H1 (cell line): ENCODE measurements around the gene EPHA2. TPM values are rescaled to one million over a fixed set of nuclear protein-coding genes. Genes with fewer than 3 reads are reported as not detected.
A peak's percentile ranks its signal among the peaks of the same experiment; 100 is the strongest.

Experiments
- CTCF ChIA-PET: fragments of 300-600 bp; sonication (Branson Sonifier 250); formaldehyde crosslinking; loops from one replicate; lab custom pipeline; 2021; ENCODE audit not compliant: partially characterized antibody; lab: Charles Lee
- POLR2A ChIA-PET: fragments of 300-600 bp; sonication (Branson Sonifier 250); formaldehyde crosslinking; loops from one replicate; lab custom pipeline; 2021; ENCODE audit warnings: inconsistent platforms; ENCODE audit not compliant: partially characterized antibody; lab: Charles Lee
- DNase-seq, 2 experiments: peaks; one replicate each; pipeline versions ENCODE4 v3.0.0 to v3.0.0-alpha.2; 2010 to 2022; ENCODE audit warnings: low spot score in 2 of 2, low read depth in 1 of 2, mixed read lengths in 1 of 2
- FAIRE-seq: peaks from 2 replicates; lab custom pipeline; 2011; peaks lifted over from hg19 to GRCh38; lab: Jason Lieb, UNC
- H2AFZ ChIP-seq: 2 replicates; pipeline ENCODE4 v1.8.1; 2012; ENCODE audit warnings: low read length, inconsistent platforms
- H2AK5ac ChIP-seq: 2 replicates; pipeline ENCODE4 v1.6.1; 2013; ENCODE audit warnings: low read depth, low read length
- H2BK120ac ChIP-seq: replicated peaks from 2 replicates; pipeline ENCODE3; 2013; ENCODE audit warnings: low read depth, low read length, inconsistent platforms
- H2BK12ac ChIP-seq: 2 replicates; pipeline ENCODE4 v1.6.1; 2013; ENCODE audit warnings: low read depth, low read length
- H2BK15ac ChIP-seq: 2 replicates; pipeline ENCODE4 v1.6.1; 2013; ENCODE audit warnings: low read length
- H2BK20ac ChIP-seq: 2 replicates; pipeline ENCODE4 v1.6.1; 2013; ENCODE audit warnings: low read length
- H2BK5ac ChIP-seq: 2 replicates; pipeline ENCODE4 v1.6.1; 2013; ENCODE audit warnings: low read depth, low read length
- H3K14ac ChIP-seq: 2 replicates; pipeline ENCODE4 v1.6.1; 2013; ENCODE audit warnings: inconsistent platforms; ENCODE audit not compliant: insufficient read length
- H3K18ac ChIP-seq: 2 replicates; pipeline ENCODE4 v1.6.1; 2013; ENCODE audit warnings: low read length; ENCODE audit errors: extremely low read depth
- H3K23ac ChIP-seq: 2 replicates; pipeline ENCODE4 v1.6.1; 2013; ENCODE audit warnings: inconsistent platforms; ENCODE audit not compliant: insufficient read length
- H3K23me2 ChIP-seq: 2 replicates; pipeline ENCODE4 v1.6.1; 2013; ENCODE audit warnings: low read depth, low read length
- H3K27ac ChIP-seq: 2 replicates; pipeline ENCODE4 v1.6.1; 2011; ENCODE audit warnings: low read depth, low read length, inconsistent platforms
- H3K27me3 ChIP-seq, 4 experiments: replicated peaks in 1 of 4; 1 replicate in 1 of 4; 2 replicates in 3 of 4; pipeline versions ENCODE4 v1.6.1 to v1.8.1; 2011 to 2013; ENCODE audit warnings: low read length in 3 of 4, mild to moderate bottlenecking in 3 of 4, inconsistent platforms in 2 of 4, mixed read lengths in 2 of 4, moderate library complexity in 1 of 4; ENCODE audit not compliant: control insufficient read depth in 3 of 4, insufficient read depth in 3 of 4; ENCODE audit errors: extremely low read depth in 1 of 4
- H3K36me3 ChIP-seq, 4 experiments: 2 replicates each; pipeline versions ENCODE4 v1.6.1 to v1.8.1; 2011 to 2013; ENCODE audit warnings: mild to moderate bottlenecking in 4 of 4, low read length in 3 of 4, moderate library complexity in 2 of 4, control low read depth in 1 of 4, inconsistent platforms in 1 of 4; ENCODE audit not compliant: insufficient read depth in 4 of 4, control insufficient read depth in 2 of 4
- H3K4ac ChIP-seq: replicated peaks from 2 replicates; pipeline ENCODE3; 2013; ENCODE audit warnings: low read length, low read depth, mixed read lengths, inconsistent platforms; ENCODE audit not compliant: insufficient read length
- H3K4me1 ChIP-seq, 4 experiments: replicated peaks in 1 of 4; 1 replicate in 1 of 4; 2 replicates in 3 of 4; pipeline versions ENCODE4 v1.6.1 to v1.8.1; 2011 to 2013; ENCODE audit warnings: low read length in 3 of 4, inconsistent platforms in 2 of 4, mixed read lengths in 1 of 4; ENCODE audit not compliant: insufficient read depth in 4 of 4, control insufficient read depth in 3 of 4
- H3K4me2 ChIP-seq, 2 experiments: 2 replicates each; pipeline versions ENCODE4 v1.6.1 to v1.8.1; 2011 to 2013; ENCODE audit warnings: low read depth in 2 of 2, low read length in 2 of 2, control low read depth in 1 of 2, inconsistent platforms in 1 of 2, mild to moderate bottlenecking in 1 of 2; ENCODE audit not compliant: insufficient read depth in 1 of 2
- H3K4me3 ChIP-seq, 4 experiments: fragments of 200-600, 300-600 bp in 1 of 4; sonication (generic), shearing (Covaris generic), sonication (Bioruptor Twin) in 1 of 4; 2 replicates each; pipeline versions ENCODE4 v1.5.1 to v1.8.1; 2011 to 2016; ENCODE audit warnings: low read length in 4 of 4, low read depth in 3 of 4, control low read depth in 2 of 4, inconsistent platforms in 2 of 4, mild to moderate bottlenecking in 2 of 4, mixed read lengths in 1 of 4, moderate library complexity in 1 of 4; ENCODE audit not compliant: insufficient read depth in 2 of 4; ENCODE audit errors: extremely low read depth in 1 of 4
- H3K56ac ChIP-seq: replicated peaks from 2 replicates; pipeline ENCODE3; 2013; ENCODE audit warnings: low read depth, mild to moderate bottlenecking, mixed read lengths, low read length, inconsistent platforms; ENCODE audit not compliant: insufficient read length
- H3K79me1 ChIP-seq: 2 replicates; pipeline ENCODE4 v1.6.1; 2013; ENCODE audit warnings: low read depth, low read length, control low read depth
- H3K79me2 ChIP-seq, 2 experiments: 2 replicates each; pipeline versions ENCODE4 v1.6.1 to v1.8.1; 2012 to 2013; ENCODE audit warnings: low read length in 2 of 2, mild to moderate bottlenecking in 2 of 2, inconsistent platforms in 1 of 2; ENCODE audit not compliant: insufficient read depth in 2 of 2, control insufficient read depth in 1 of 2
- H3K9ac ChIP-seq, 4 experiments: replicated peaks in 1 of 4; 1 replicate in 1 of 4; 2 replicates in 3 of 4; pipeline versions ENCODE4 v1.6.1 to v1.8.1; 2011 to 2013; ENCODE audit warnings: low read depth in 3 of 4, low read length in 3 of 4, control low read depth in 2 of 4, mild to moderate bottlenecking in 2 of 4, moderate library complexity in 2 of 4, inconsistent platforms in 1 of 4; ENCODE audit errors: extremely low read depth in 1 of 4
- H3K9me3 ChIP-seq, 2 experiments: 2 replicates each; pipeline versions ENCODE4 v1.6.1 to v1.8.1; 2012 to 2013; ENCODE audit warnings: mild to moderate bottlenecking in 2 of 2, moderate library complexity in 2 of 2, control low read depth in 1 of 2, inconsistent platforms in 1 of 2, low read depth in 1 of 2, low read length in 1 of 2, mixed read lengths in 1 of 2; ENCODE audit not compliant: insufficient read depth in 2 of 2
- H4K20me1 ChIP-seq, 2 experiments: replicated peaks in 1 of 2; 2 replicates each; pipeline versions ENCODE3 to v1.8.1; 2011 to 2013; ENCODE audit warnings: inconsistent platforms in 2 of 2, low read length in 2 of 2, mild to moderate bottlenecking in 1 of 2; ENCODE audit not compliant: insufficient read depth in 2 of 2, control insufficient read depth in 1 of 2
- H4K5ac ChIP-seq: 2 replicates; pipeline ENCODE4 v1.6.1; 2013; ENCODE audit warnings: low read length, low read depth, mixed read lengths, inconsistent platforms; ENCODE audit not compliant: insufficient read length
- H4K8ac ChIP-seq: 2 replicates; pipeline ENCODE4 v1.8.0; 2013; ENCODE audit warnings: mild to moderate bottlenecking, moderate library complexity, low read length, inconsistent platforms; ENCODE audit not compliant: insufficient read depth; ENCODE audit errors: extremely low read depth
- H4K91ac ChIP-seq: replicated peaks from 2 replicates; pipeline ENCODE3; 2013; ENCODE audit warnings: low read length, mixed read lengths, inconsistent platforms; ENCODE audit not compliant: insufficient read length
- MAFK ChIP-seq: IDR thresholded peaks from 2 replicates; pipeline ENCODE4 v1.6.1; 2012; ENCODE audit warnings: low read depth, mild to moderate bottlenecking, improper control_type of control experiment, low read length
- MAX ChIP-seq: IDR thresholded peaks from 2 replicates; pipeline ENCODE4 v1.6.1; 2012; ENCODE audit warnings: inconsistent platforms
- SAP30 ChIP-seq: fragments of 300-600 bp; sonication (generic); IDR thresholded peaks from 2 replicates; pipeline ENCODE4 v1.7.1; 2012; ENCODE audit warnings: low read length, moderate library complexity, mild to moderate bottlenecking, inconsistent platforms; ENCODE audit not compliant: insufficient read depth, insufficient replicate concordance
- SIRT6 ChIP-seq: IDR thresholded peaks from one replicate; pipeline ENCODE4 v1.7.1; 2012; ENCODE audit warnings: low read length, inconsistent platforms
- TEAD4 ChIP-seq: IDR thresholded peaks from 2 replicates; pipeline ENCODE4 v1.6.1; 2012; ENCODE audit warnings: low read depth, low read length, inconsistent platforms, mixed read lengths
- WGBS, 2 experiments: shearing (Covaris generic) in 1 of 2; methylation state at CpG; one replicate each; pipeline versions ENCODE4 v1.1.6 to v1.1.7; 2013 to 2015; ENCODE audit warnings: low lambda C conversion rate in 2 of 2, mixed read lengths in 2 of 2, inconsistent platforms in 1 of 2, low coverage in 1 of 2, missing lambda C conversion rate in 1 of 2; ENCODE audit not compliant: insufficient replicate concordance in 2 of 2, insufficient coverage in 1 of 2, insufficient read length in 1 of 2; ENCODE audit errors: extremely low coverage in 1 of 2, missing lambda C conversion rate in 1 of 2; 5-methylcytosine and 5-hydroxymethylcytosine counted together
- polyA plus RNA-seq, 7 experiments: library from polyadenylated mRNA; depleted of rRNA in 3 of 7; stranded (reverse) in 5 of 7; unstranded in 2 of 7; fragments of >200 nt in 5 of 7; fragments of 200-250 nt in 2 of 7; gene quantifications; 1 replicate in 5 of 7; 2 replicates in 1 of 7; 4 replicates in 1 of 7; pipeline versions ENCODE4 v1.2.1 to v1.2.3, GENCODE V29; 2011 to 2013; ENCODE audit warnings: missing spikeins in 2 of 7, mixed read lengths in 2 of 7
- total RNA-seq: library from RNA; stranded (reverse); fragmentation: NEBNext Ultra II Directional; extraction: Animal tissue kit (Norgen Biotek cat#: 25700); gene quantifications from 2 replicates; pipeline ENCODE4 v1.2.1, GENCODE V29; 2021

The EPHA2 gene
- total and polyA plus RNA-seq, 2 of the 8 experiments (the other 6 are each of a cell fraction or from before 2014, with no cell fraction given), result 26.8 to 33.6 TPM

GRCh38 chr1:16173447-16174260, 17.8 kb upstream of the EPHA2 start:
- peak overlapping the region; percentile 82 for H4K91ac ChIP-seq
- peak overlapping the region; percentile 3; the same call in 1 of the 2 replicates for H2AK5ac ChIP-seq
- no peak overlapping the region for H3K9ac ChIP-seq
- FAIRE-seq (no peak), DNase-seq (no peak)
- peak overlapping the region; percentile 71; the same call in 1 of the 2 replicates for H3K18ac ChIP-seq
- CTCF ChIA-PET, result interaction anchor here (0.7 to 6.4 kb wide), 4 partner anchors 8 to 117 kb away, joined by 3 to 53 read pairs (median 4); no protein-coding TSS in a partner anchor
- peak overlapping the region; percentile 46; the same call in 1 of the 2 replicates for H2BK15ac ChIP-seq
- H3K4me1 ChIP-seq, result peaks cover 3 to 22% (median 12%) of the 10 kb centered on the region in 4 experiments
- H3K4ac ChIP-seq, result no peak overlapping the region
- H2BK120ac ChIP-seq, result peak overlapping the region; percentile 23
- no peaks in the 10 kb centered on the region for H3K79me2 ChIP-seq
- no peak overlapping the region for H3K23ac ChIP-seq
- H4K5ac ChIP-seq, result no peak overlapping the region
- TF ChIP-seq MAFK (peak; percentile 83; the same call in 1 of the 2 replicates), SAP30 (no peak), SIRT6 (no peak), TEAD4 (peak; percentile 60; the same call in 1 of the 2 replicates), MAX (no peak)
- H2BK5ac ChIP-seq, result peak overlapping the region; percentile 52; the same call in 1 of the 2 replicates
- H3K36me3 ChIP-seq, result no peaks in the 10 kb centered on the region
- no peaks in the 10 kb centered on the region; a peak in 1 of 7 replicates for H3K27me3 ChIP-seq
- H3K27ac ChIP-seq, result no peak overlapping the region
- H2BK12ac ChIP-seq, result peak overlapping the region; percentile 84; the same call in 1 of the 2 replicates
- H3K23me2 ChIP-seq, result no peaks in the 10 kb centered on the region
- no peak overlapping the region for H2AFZ ChIP-seq
- H3K4me2 ChIP-seq, result no peak overlapping the region
- H3K14ac ChIP-seq, result no peak overlapping the region
- H3K56ac ChIP-seq, result no peak overlapping the region
- 0 out of 2 replicates have a peak overlapping the region, but pooled peaks have one; percentile 86 for H2BK20ac ChIP-seq
- 72% methylated on average over 12 of the region's 12 CpGs; no CpG with 5 or more reads in 1 of the 2 experiments for WGBS, 2 experiments
- H4K20me1 ChIP-seq, result no peaks in the 10 kb centered on the region
- no peak overlapping the region for H3K4me3 ChIP-seq
- H4K8ac ChIP-seq, result no peak overlapping the region; the same call in 1 of the 2 replicates
- no peaks in the 10 kb centered on the region for H3K9me3 ChIP-seq
- POLR2A ChIA-PET, result interaction anchor here (1.1 to 1.4 kb wide), 3 partner anchors 8 to 43 kb away, joined by 3 read pairs; no protein-coding TSS in a partner anchor
- H3K79me1 ChIP-seq, result no peaks in the 10 kb centered on the region
